Measurements from ENCODE around the gene FAM3D. TPM values are rescaled to one million over a fixed set of nuclear protein-coding genes. Genes with fewer than 3 reads are reported as not detected.

Gene FAM3D
- total RNA-seq, 1 donor from 2014 or later: not detected

GRCh38 chr3:58635371-58636285 lies 30.9 kb downstream of the FAM3D start:
- intact Hi-C loops (cut with DNase I): no loop called here
- DNase-seq (no peak), ATAC-seq (ENCODE audit: poor library complexity) (no peak)

GRCh38 chr3:58633157-58633865 lies 33.3 kb downstream of the FAM3D start:
- DNase-seq (no peak), ATAC-seq (ENCODE audit: poor library complexity) (no peak)
- intact Hi-C loops (cut with DNase I): no loop called here

GRCh38 chr3:58631742-58632141 lies 34.8 kb downstream of the FAM3D start:
- ATAC-seq (ENCODE audit: poor library complexity): no peak
- intact Hi-C loops (cut with DNase I): loop anchor here (2.0 kb wide), 2 partner anchors 63 to 71 kb away; no protein-coding TSS in a partner anchor
- no peak for DNase-seq

- ATAC-seq (ENCODE audit: poor library complexity) (no peak), DNase-seq (no peak)
- intact Hi-C loops (cut with DNase I): loop anchor here (2.0 kb wide), 2 partner anchors 62 to 70 kb away; no protein-coding TSS in a partner anchor
Observed at GRCh38 chr3:58630710-58631092, 35.9 kb downstream of the FAM3D start.

GRCh38 chr3:58630076-58630709 lies 36.4 kb downstream of the FAM3D start:
- intact Hi-C loops (cut with DNase I): loop anchor here (2.0 kb wide), 2 partner anchors 61 to 69 kb away; no protein-coding TSS in a partner anchor
- no peak for DNase-seq
- peak; percentile 37 for ATAC-seq (ENCODE audit: poor library complexity)

- DNase-seq (no peak), ATAC-seq (ENCODE audit: poor library complexity) (no peak)
- intact Hi-C loops (cut with DNase I): loop anchor here (2.0 to 5.0 kb wide), 3 partner anchors 42 to 69 kb away; no protein-coding TSS in a partner anchor
Observed at GRCh38 chr3:58629629-58630028, 36.9 kb downstream of the FAM3D start.

- intact Hi-C loops (cut with DNase I): loop anchor here (5.0 kb wide), 1 partner anchor 42 kb away; no protein-coding TSS in a partner anchor
Observed at GRCh38 chr3:58628823-58629562, 37.6 kb downstream of the FAM3D start.

GRCh38 chr3:58627941-58628340 lies 38.6 kb downstream of the FAM3D start:
- intact Hi-C loops (cut with DNase I): loop anchor here (5.0 kb wide), 1 partner anchor 41 kb away; no protein-coding TSS in a partner anchor
- no peak for ATAC-seq (ENCODE audit: poor library complexity)
- DNase-seq: no peak

More at GRCh38 chr3:58628823-58629562, 37.6 kb downstream of the FAM3D start:
- ATAC-seq (ENCODE audit: poor library complexity): peak; percentile 18
- DNase-seq: no peak

GRCh38 chr3:58627570-58627885 lies 39.0 kb downstream of the FAM3D start:
- DNase-seq (peak; percentile 75), ATAC-seq (ENCODE audit: poor library complexity) (peak; percentile 66)

GRCh38 chr3:58626841-58627569 lies 39.6 kb downstream of the FAM3D start:
- DNase-seq (no peak), ATAC-seq (ENCODE audit: poor library complexity) (peak; percentile 48)
- intact Hi-C loops (cut with DNase I): loop anchor here (5.0 kb wide), 1 partner anchor 40 kb away; no protein-coding TSS in a partner anchor

More at GRCh38 chr3:58627570-58627885, 39.0 kb downstream of the FAM3D start:
- intact Hi-C loops (cut with DNase I): loop anchor here (5.0 kb wide), 1 partner anchor 40 kb away; no protein-coding TSS in a partner anchor

- ATAC-seq (ENCODE audit: poor library complexity) (peak; percentile 0), DNase-seq (no peak)
- intact Hi-C loops (cut with DNase I): loop anchor here (5.0 kb wide), 1 partner anchor 38 kb away; no protein-coding TSS in a partner anchor
Observed at GRCh38 chr3:58625196-58625824, 41.3 kb downstream of the FAM3D start.

GRCh38 chr3:58624550-58624949 lies 42.0 kb downstream of the FAM3D start:
- ATAC-seq (ENCODE audit: poor library complexity): peak; percentile 31
- intact Hi-C loops (cut with DNase I): no loop called here
- DNase-seq: no peak

GRCh38 chr3:58623961-58624360 lies 42.6 kb downstream of the FAM3D start:
- DNase-seq (no peak), ATAC-seq (ENCODE audit: poor library complexity) (no peak)
- intact Hi-C loops (cut with DNase I): no loop called here

- DNase-seq: no peak
- no peak for ATAC-seq (ENCODE audit: poor library complexity)
- intact Hi-C loops (cut with DNase I): no loop called here
Observed at GRCh38 chr3:58623478-58623877, 43.1 kb downstream of the FAM3D start.

GRCh38 chr3:58622892-58623291 lies 43.7 kb downstream of the FAM3D start:
- DNase-seq (no peak), ATAC-seq (ENCODE audit: poor library complexity) (no peak)
- intact Hi-C loops (cut with DNase I): no loop called here

GRCh38 chr3:58622436-58622835 lies 44.1 kb downstream of the FAM3D start:
- DNase-seq (no peak), ATAC-seq (ENCODE audit: poor library complexity) (no peak)
- intact Hi-C loops (cut with DNase I): no loop called here
